ENCODE measurements around the gene AP1G1.
"Not testable (repeated sequence)": the region's sequence is repeated elsewhere in the genome, so short reads cannot be mapped to it uniquely, and the experiment has no call there.

AP1G1 gene

DNA sequence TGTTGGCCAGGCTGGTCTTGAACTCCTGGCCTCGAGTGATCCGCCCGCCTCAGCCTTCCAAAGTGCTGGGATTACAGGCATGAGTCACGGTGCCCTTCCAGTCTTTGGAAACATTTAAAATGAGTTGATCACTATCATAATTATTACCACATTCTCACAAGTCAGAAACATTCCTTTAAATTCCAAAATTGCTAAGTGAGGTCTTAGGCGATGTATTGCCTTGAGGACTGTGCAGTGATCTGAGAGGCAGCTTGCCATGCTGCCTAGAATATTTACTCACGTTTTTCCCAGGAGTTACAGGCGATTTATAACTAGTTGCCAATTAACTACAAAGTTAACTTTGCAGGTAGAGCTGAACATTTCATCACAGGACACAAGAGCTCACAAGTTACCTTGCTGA is 31.4 kb upstream of the AP1G1 start:
- Histone ChIP-seq H3K4me1 (ENCODE audit: insufficient read depth, low read length) (no peaks in the 10 kb centered on the region), H3K27me3 (ENCODE audit: insufficient read depth, low read length) (no peaks in the 10 kb centered on the region), H2AFZ (ENCODE audit: low read depth, low read length) (no peak overlapping the region), H3K9me3 (ENCODE audit: low read length) (no peaks in the 10 kb centered on the region), H3K4me3 (ENCODE audit: low read length) (no peak overlapping the region), H3K36me3 (ENCODE audit: insufficient read depth, low read length) (no peaks in the 10 kb centered on the region)

DNA sequence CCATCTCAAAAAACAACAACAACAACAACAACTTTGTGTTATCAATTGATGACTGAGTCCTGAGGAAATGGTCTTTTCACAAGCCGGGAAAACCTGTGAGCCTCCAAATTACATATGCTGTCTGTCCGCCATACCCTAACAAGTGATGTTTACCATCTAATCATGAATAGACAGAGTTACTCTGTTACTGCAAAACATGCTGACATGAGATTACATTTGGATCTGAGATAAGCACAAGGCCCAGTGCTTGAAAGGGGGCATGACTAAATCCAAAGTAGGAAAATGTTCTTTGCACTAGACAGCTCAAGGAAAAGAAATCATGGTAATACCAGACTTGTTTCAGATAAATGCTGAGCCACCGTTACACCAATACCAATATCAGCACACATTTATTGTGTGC is 28.5 kb upstream of the AP1G1 start:
- Histone ChIP-seq H3K27me3 (ENCODE audit: insufficient read depth, low read length) (no peaks in the 10 kb centered on the region), H3K4me1 (ENCODE audit: insufficient read depth, low read length) (no peaks in the 10 kb centered on the region), H3K4me3 (ENCODE audit: low read length) (no peak overlapping the region), H2AFZ (ENCODE audit: low read depth, low read length) (no peak overlapping the region), H3K9me3 (ENCODE audit: low read length) (no peaks in the 10 kb centered on the region), H3K36me3 (ENCODE audit: insufficient read depth, low read length) (no peaks in the 10 kb centered on the region)

- H3K36me3 ChIP-seq (ENCODE audit: insufficient read depth, low read length) = no peaks in the 10 kb centered on the region
- no peak overlapping the region for H2AFZ ChIP-seq (ENCODE audit: low read depth, low read length)
These were observed 25.7 kb upstream of the AP1G1 start for GRCh38 chr16:71834291-71834690.

DNA sequence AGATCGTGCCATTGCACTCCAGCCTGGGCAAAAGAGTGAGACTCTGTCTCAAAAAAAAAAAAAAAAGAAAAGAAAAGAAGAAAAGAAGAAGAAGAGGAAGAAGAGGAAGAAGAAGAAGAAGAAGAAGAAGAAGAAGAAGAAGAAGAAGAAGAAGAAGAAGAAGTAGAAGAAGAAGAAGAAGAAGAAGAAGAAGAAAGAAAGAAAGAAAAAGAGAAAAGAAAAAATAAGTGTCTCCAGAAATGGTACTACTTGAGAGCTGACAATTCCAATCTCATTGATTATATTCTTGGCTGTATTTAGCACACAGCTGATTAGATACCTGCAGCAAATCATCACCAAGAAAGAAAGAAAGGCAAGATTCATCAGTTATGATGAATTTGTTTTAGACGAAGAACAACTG is 23.5 kb upstream of the AP1G1 start:
- not testable (repeated sequence) for H3K36me3 ChIP-seq (ENCODE audit: insufficient read depth, low read length); H3K27me3 ChIP-seq (ENCODE audit: insufficient read depth, low read length); H3K4me1 ChIP-seq (ENCODE audit: insufficient read depth, low read length); H3K4me3 ChIP-seq (ENCODE audit: low read length); H2AFZ ChIP-seq (ENCODE audit: low read depth, low read length); H3K9me3 ChIP-seq (ENCODE audit: low read length)

More at GRCh38 chr16:71834291-71834690, 25.7 kb upstream of the AP1G1 start:
- H3K4me3 ChIP-seq (ENCODE audit: low read length) = no peak overlapping the region
- H3K9me3 ChIP-seq (ENCODE audit: low read length) = no peaks in the 10 kb centered on the region
- H3K4me1 ChIP-seq (ENCODE audit: insufficient read depth, low read length) = no peaks in the 10 kb centered on the region
- H3K27me3 ChIP-seq (ENCODE audit: insufficient read depth, low read length) = no peaks in the 10 kb centered on the region

- not testable (repeated sequence) for H2AFZ ChIP-seq (ENCODE audit: low read depth, low read length); H3K27me3 ChIP-seq (ENCODE audit: insufficient read depth, low read length); H3K36me3 ChIP-seq (ENCODE audit: insufficient read depth, low read length); H3K4me3 ChIP-seq (ENCODE audit: low read length); H3K4me1 ChIP-seq (ENCODE audit: insufficient read depth, low read length); H3K9me3 ChIP-seq (ENCODE audit: low read length)
These were observed 23.1 kb upstream of the AP1G1 start for GRCh38 chr16:71831698-71832097.

DNA sequence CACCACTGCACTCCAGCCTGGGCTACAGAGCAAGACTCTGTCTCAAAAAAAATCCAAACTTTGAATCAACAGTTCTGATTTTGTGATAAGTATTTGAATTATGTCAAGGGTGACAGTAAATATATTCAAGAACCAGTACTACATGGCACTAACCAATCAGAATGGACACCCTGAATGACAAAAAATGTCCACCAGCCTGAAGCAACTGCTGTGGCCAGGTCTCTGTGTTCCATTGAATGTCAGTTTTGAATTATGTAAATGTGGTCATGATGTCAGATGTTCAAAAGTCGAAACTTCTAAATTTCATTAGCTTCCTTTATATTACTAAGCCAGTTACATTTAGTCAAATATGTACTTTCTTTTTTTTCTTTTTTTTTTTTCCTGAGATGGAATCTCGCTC is 21.7 kb upstream of the AP1G1 start:
- no peaks in the 10 kb centered on the region for H3K27me3 ChIP-seq (ENCODE audit: insufficient read depth, low read length)
- no peak overlapping the region for H2AFZ ChIP-seq (ENCODE audit: low read depth, low read length)
- no peaks in the 10 kb centered on the region for H3K36me3 ChIP-seq (ENCODE audit: insufficient read depth, low read length)
- no peaks in the 10 kb centered on the region for H3K9me3 ChIP-seq (ENCODE audit: low read length)
- no peaks in the 10 kb centered on the region for H3K4me1 ChIP-seq (ENCODE audit: insufficient read depth, low read length)
- H3K4me3 ChIP-seq (ENCODE audit: low read length) = no peak overlapping the region

GRCh38 chr16:71826533-71827017 is 17.9 kb upstream of the AP1G1 start:
- Histone ChIP-seq H3K9me3 (ENCODE audit: low read length) (no peaks in the 10 kb centered on the region), H3K27me3 (ENCODE audit: insufficient read depth, low read length) (no peaks in the 10 kb centered on the region), H2AFZ (ENCODE audit: low read depth, low read length) (no peak overlapping the region), H3K4me1 (ENCODE audit: insufficient read depth, low read length) (no peaks in the 10 kb centered on the region), H3K4me3 (ENCODE audit: low read length) (no peak overlapping the region), H3K36me3 (ENCODE audit: insufficient read depth, low read length) (no peaks in the 10 kb centered on the region)

DNA sequence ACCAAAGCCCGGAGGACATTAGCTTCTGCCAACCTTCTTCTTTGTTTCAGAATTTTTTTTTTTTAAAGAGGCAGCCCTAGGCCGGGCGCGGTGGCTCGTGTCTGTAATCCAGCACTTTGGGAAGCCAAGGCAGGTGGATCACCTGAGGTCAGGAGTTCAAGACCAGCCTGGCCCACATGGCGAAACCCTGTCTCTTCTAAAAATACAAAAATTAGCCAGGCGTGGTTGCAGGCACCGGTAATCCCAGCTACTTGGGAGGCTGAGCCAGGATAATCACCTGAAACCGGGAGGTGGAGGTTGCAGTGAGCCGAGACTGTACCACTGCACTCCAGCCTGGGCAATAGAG is 8.5 kb upstream of the AP1G1 start:
- not testable (repeated sequence) for H3K4me3 ChIP-seq (ENCODE audit: low read length); H3K9me3 ChIP-seq (ENCODE audit: low read length); H3K27me3 ChIP-seq (ENCODE audit: insufficient read depth, low read length); H3K36me3 ChIP-seq (ENCODE audit: insufficient read depth, low read length); H3K4me1 ChIP-seq (ENCODE audit: insufficient read depth, low read length)
- H2AFZ ChIP-seq (ENCODE audit: low read depth, low read length) = peak overlapping the region; percentile 85

- no peaks in the 10 kb centered on the region for H3K9me3 ChIP-seq (ENCODE audit: low read length)
These were observed 2.7 kb upstream of the AP1G1 start for GRCh38 chr16:71811261-71811803.

GRCh38 chr16:71810155-71810530 is 1.5 kb upstream of the AP1G1 start:
- not testable (repeated sequence) for H3K4me3 ChIP-seq (ENCODE audit: low read length); H3K27me3 ChIP-seq (ENCODE audit: insufficient read depth, low read length); H2AFZ ChIP-seq (ENCODE audit: low read depth, low read length); H3K36me3 ChIP-seq (ENCODE audit: insufficient read depth, low read length); H3K9me3 ChIP-seq (ENCODE audit: low read length)
- peaks cover 23% of the 10 kb centered on the region for H3K4me1 ChIP-seq (ENCODE audit: insufficient read depth, low read length)

More at GRCh38 chr16:71811261-71811803, 2.7 kb upstream of the AP1G1 start:
- no peak overlapping the region for H2AFZ ChIP-seq (ENCODE audit: low read depth, low read length)
- H3K4me3 ChIP-seq (ENCODE audit: low read length) = no peak overlapping the region
- no peaks in the 10 kb centered on the region for H3K27me3 ChIP-seq (ENCODE audit: insufficient read depth, low read length)
- peaks cover 19% of the 10 kb centered on the region for H3K4me1 ChIP-seq (ENCODE audit: insufficient read depth, low read length)
- H3K36me3 ChIP-seq (ENCODE audit: insufficient read depth, low read length) = peaks cover 4% of the 10 kb centered on the region

DNA sequence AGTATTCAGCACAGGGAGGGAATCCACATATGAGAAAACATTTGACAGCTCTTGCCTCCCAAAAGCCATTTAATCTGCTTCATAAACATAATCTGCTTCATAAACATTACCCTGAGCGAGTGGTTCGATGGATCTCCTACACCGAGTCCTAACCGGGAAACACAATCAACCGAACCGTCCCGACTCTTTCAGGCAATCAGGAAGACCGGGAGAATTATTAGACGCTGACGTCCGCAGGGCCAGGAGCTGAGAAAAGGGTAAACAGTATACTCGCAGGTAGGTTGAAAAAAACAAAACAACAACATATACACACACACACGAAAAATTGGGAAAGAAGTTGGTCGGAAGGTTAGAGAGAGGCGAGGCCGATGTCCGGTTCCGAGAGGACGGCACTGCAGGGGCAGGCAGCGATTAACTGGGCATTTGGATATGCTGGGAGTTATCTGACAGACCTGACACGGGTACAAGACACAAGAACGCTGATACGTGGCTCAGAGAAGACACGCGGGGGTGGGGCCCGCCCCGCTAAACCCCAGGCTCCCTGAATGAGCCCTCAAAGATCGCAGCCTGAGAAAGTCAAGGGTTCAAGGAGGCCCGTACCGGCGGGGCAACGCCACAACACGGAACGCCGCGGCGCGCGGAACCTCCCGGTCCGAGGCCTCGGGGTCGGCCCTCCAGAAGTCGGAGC is 585 bp downstream of the AP1G1 start:
- peak overlapping the region; percentile 74 for H2AFZ ChIP-seq (ENCODE audit: low read depth, low read length)
- H3K9me3 ChIP-seq (ENCODE audit: low read length) = no peaks in the 10 kb centered on the region
- peaks cover 23% of the 10 kb centered on the region for H3K4me1 ChIP-seq (ENCODE audit: insufficient read depth, low read length)
- no peaks in the 10 kb centered on the region for H3K27me3 ChIP-seq (ENCODE audit: insufficient read depth, low read length)
- peaks cover 16% of the 10 kb centered on the region for H3K36me3 ChIP-seq (ENCODE audit: insufficient read depth, low read length)
- peak overlapping the region; percentile 92 for H3K4me3 ChIP-seq (ENCODE audit: low read length)

- H3K36me3 ChIP-seq (ENCODE audit: insufficient read depth, low read length) = peaks cover 23% of the 10 kb centered on the region
- no peak overlapping the region for H2AFZ ChIP-seq (ENCODE audit: low read depth, low read length)
- no peaks in the 10 kb centered on the region for H3K9me3 ChIP-seq (ENCODE audit: low read length)
- H3K4me3 ChIP-seq (ENCODE audit: low read length) = no peak overlapping the region
- H3K4me1 ChIP-seq (ENCODE audit: insufficient read depth, low read length) = peaks cover 18% of the 10 kb centered on the region
- H3K27me3 ChIP-seq (ENCODE audit: insufficient read depth, low read length) = no peaks in the 10 kb centered on the region
These were observed 5.3 kb downstream of the AP1G1 start for GRCh38 chr16:71803305-71803690.

DNA sequence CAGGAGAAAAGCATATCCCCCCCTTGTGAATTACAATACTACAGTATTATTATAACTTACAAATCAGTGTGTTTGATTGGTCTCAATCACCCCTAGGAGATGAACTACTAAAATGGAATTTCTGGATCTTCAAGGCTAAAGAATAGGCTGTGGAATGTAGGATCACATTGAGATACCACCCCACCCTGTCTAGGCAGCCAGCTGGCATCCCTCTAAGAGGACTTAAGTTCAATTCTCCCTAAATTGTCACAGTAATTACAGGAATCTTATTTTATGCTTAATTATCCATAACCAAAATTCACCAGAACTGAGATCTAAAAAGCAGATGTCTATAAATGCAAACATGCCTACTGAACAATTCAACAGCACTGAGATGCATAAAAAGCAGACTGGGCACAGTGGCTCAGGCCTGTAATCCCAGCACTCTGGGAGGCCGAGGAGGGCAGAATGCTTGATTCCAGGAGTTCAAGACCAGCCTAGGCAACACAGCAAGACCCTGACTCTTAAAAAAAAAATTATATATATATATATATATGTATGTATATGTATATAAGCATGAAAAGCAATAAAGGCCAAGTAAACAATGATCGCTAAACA is 12.0 kb downstream of the AP1G1 start:
- Histone ChIP-seq H3K4me3 (ENCODE audit: low read length) (no peak overlapping the region), H3K27me3 (ENCODE audit: insufficient read depth, low read length) (no peaks in the 10 kb centered on the region), H3K4me1 (ENCODE audit: insufficient read depth, low read length) (no peaks in the 10 kb centered on the region), H3K36me3 (ENCODE audit: insufficient read depth, low read length) (peaks cover 9% of the 10 kb centered on the region), H2AFZ (ENCODE audit: low read depth, low read length) (no peak overlapping the region), H3K9me3 (ENCODE audit: low read length) (no peaks in the 10 kb centered on the region)

DNA sequence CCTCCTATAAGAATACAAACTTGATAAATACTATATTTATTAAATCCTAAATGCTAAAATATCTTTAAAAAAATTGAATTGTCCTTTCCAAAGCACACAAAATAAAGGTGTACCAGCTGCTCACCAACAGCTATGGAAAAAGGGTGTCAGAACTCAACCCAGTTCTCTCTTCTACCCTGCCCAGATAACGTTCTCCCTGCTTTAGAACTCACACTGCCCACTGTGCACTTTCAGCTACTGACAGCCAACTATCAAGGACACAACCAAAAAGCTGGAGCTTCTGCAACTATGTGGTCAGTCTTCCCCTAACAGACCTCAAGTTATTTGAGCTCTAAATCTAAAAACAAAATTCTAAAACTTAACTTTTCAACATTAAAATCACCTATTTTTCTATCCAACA is 13.7 kb downstream of the AP1G1 start:
- H3K4me3 ChIP-seq (ENCODE audit: low read length) = no peak overlapping the region
- no peaks in the 10 kb centered on the region for H3K4me1 ChIP-seq (ENCODE audit: insufficient read depth, low read length)
- no peak overlapping the region for H2AFZ ChIP-seq (ENCODE audit: low read depth, low read length)
- no peaks in the 10 kb centered on the region for H3K27me3 ChIP-seq (ENCODE audit: insufficient read depth, low read length)
- H3K36me3 ChIP-seq (ENCODE audit: insufficient read depth, low read length) = peaks cover 6% of the 10 kb centered on the region
- H3K9me3 ChIP-seq (ENCODE audit: low read length) = no peaks in the 10 kb centered on the region
